Umbilical cord (tissue), 2 donors: ENCODE measurements around the gene TBC1D7. TPM values are rescaled to one million over a fixed set of nuclear protein-coding genes. Genes with fewer than 3 reads are reported as not detected.
"Not testable (repeated sequence)": the region's sequence is repeated elsewhere in the genome, so short reads cannot be mapped to it uniquely, and the experiment has no call there.

Experiments used
- DNase-seq: peaks from one replicate; pipeline ENCODE4 v3.0.0-alpha.2; 2015; ENCODE audit warnings: low spot score
- total RNA-seq: library from RNA; depleted of rRNA; stranded (reverse); fragments of >200 nt; gene quantifications from one replicate; pipeline ENCODE4 v1.2.3, GENCODE V29; 2014; ENCODE audit warnings: low replicate concordance; ENCODE audit not compliant: insufficient read depth

TBC1D7 gene
- total RNA-seq, 1 donor from 2014 or later = 17.1 TPM

- DNase-seq = no peak
Observed at GRCh38 chr6:13355999-13356785, 27.9 kb upstream of the TBC1D7 start.

DNA sequence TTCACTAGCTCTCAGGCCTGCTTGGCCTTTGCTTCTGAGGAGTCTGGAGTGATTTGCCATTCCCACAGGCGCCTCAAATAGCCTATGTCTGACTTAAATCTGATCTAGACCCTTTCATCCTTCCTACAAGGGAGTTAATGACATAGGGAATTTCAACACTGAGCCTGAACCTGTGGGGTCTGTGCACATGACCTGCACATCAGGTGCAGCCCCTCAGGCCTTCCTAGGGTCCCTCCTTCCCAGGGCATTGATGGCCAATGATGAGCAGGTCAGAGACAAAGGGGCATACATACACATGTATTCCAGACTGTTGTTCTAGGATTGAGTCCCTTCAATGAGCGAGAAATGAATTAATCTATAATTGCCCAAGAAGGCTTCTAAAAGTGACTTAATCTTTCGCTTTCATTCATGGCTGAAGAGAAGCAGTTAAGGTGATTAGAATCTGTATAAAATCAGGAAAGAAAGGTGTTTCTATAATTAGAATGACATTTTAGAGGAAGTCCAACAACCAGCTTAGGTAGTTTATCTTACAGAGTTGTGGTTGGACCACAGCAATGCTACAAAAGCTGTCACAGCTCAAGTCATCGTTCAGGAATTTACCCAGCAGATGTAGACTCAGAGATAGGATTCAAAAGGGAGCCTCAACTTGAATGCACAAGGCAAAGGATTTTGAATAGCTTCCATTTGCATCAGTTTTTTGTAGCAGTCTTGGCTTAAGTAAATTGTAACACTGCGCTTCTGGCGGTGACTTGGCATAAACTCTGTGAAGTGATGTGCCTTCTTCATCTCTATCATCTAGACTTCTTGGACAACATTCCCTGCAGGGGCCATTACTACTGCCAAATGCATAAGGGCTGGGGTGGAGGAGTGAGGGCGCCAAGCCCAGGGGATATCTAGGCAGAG is 27.0 kb upstream of the TBC1D7 start:
- peak; percentile 86 for DNase-seq

DNA sequence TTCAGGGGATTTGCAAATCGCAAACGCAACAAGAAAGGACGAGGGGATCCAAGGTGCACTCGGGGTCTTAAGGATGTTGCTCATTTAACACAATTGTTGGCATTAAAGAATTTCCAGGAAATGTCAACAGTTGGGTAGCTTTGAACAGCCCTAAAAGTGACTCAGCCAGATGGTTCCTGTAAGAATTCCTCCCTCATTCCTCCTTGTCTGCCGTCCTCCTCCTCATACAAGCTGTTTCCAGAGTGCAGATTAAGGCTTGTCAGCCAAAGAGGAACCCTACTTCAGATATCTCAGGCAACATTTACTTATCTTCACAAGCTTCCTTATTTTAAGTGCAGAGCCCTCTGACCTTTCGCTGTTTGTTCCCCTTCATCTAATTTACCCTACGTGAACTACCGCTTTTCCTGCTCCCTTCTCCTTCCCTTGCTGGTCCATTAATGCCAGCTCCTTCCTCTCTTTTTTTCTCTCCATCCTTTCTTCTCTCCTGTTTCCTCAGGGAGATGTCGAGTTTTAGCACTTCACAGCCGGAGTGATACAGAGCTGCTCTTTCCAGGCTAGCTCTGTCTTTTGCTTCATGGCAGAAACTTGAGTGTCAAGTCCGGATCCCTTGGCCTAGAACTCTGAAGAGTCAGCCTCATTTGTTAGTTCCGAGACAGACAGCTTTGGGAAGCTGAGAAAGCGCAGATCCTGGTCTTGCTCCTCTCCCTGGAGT is 26.1 kb upstream of the TBC1D7 start:
- DNase-seq = peak; percentile 77

DNA sequence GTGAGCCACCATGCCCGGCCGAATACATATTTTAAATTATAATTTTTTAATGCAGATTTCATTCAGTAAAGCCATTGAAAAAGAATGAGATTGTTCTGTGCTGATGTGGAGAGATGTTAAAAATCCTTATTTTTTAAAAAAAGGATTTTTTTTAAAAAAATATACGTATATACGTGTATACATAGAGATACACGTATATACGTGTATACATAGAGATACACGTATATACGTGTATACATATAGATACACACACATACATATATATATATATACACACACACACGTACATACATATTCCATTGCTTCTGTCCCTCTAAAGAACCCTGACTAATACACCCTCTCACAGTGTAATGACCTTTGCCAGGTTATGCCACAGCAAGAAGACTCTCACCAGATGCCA is 23.8 kb upstream of the TBC1D7 start:
- DNase-seq = no peak

GRCh38 chr6:13351271-13351670 is 22.9 kb upstream of the TBC1D7 start:
- peak; percentile 74 for DNase-seq

DNA sequence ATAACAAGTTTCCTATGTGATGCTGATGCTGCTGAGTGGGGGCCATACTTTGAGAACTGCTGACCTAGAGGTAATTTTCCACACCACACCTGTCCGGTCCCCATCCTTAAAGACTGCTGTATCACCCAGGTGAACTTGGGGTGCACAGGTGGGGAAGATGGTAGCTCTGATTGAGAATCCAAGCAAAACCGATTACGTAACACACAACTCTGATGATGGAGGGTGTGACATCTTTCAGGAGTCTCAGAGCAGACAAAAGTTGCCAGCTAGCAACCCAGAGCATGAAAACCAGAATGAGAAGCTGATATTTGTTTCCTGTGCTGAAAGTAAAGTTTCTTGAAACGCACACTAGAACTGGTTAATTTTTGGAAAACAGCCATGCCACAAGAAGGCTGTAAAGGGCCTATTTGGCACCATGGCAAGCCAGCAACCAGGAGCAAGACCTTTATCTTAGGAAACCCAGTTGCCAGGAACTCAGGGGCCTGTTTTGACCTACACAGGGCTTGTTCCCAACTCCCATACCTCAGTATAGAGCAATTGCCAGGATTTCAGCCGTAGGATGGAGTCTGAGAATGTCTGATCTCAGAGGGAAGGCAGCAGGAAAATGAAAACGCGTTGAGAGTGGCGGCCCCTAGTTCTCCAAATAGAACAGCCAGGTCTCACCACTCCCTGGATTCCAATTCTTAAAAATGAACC is 21.6 kb upstream of the TBC1D7 start:
- no peak for DNase-seq

- no peak for DNase-seq
Observed at GRCh38 chr6:13348334-13349113, 20.2 kb upstream of the TBC1D7 start.

DNA sequence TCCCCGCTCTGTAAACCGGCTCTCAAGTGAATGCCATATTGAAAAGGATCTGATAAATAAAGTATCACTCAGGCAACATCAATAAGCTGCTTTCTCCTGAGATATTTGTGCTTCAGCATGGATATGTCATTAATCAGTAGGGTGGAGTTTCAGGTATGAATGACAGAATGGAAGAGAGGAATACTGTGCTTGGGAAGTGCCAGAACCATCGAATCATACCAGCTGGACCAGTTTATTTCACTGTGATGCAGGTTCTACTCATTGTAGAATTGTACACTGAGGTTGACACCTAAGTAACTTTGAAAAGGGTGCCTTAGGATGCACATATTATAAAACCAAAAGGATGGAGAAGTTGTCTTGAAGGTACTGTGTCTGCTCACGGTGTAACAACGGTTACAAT is 17.9 kb upstream of the TBC1D7 start:
- DNase-seq = no peak

- DNase-seq = no peak
Observed at GRCh38 chr6:13342414-13343019, 14.2 kb upstream of the TBC1D7 start.

- DNase-seq = no peak
Observed at GRCh38 chr6:13339863-13340630, 11.7 kb upstream of the TBC1D7 start.

DNA sequence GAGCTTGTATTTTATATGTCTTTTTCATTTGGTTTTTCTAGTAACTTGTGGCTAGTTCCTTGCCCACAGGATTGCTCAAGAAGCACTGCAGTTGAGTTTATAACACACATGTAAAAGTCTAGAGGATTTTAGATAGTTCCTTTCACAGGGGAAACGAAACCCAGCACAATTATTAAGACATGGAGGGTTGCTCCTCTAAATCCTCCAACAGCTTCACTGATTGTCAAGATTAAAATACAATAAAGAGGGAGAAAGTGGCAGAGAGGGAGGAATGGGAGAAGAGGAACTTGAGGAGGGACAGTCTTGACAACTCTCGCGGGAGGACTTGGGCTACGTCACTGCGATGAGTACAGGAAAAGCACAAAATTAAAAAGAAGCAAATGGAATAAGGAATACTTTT is 9.7 kb upstream of the TBC1D7 start:
- no peak for DNase-seq

GRCh38 chr6:13336553-13336952 is 8.2 kb upstream of the TBC1D7 start:
- peak; percentile 84 for DNase-seq

DNA sequence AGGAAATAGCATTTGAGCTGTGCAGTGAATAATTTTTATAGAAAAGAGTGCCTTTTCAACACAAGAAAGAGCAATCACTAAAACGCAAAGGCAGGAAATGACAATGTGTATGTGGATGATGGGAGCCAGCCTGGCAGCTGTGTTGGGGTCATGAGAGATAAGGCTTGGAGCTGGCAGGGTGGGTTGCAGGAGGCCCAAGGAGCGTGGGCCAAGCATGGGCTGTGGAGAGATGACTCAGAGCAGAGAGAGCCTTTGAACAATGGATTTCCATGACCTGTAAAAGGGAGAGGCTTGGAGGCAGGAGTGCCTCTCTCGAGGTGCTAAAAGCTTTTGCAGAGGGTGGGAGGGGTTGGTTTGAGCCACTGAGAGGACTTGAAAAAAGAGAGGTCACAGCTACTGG is 6.6 kb upstream of the TBC1D7 start:
- peak; percentile 35 for DNase-seq

GRCh38 chr6:13332349-13332706 is 4.0 kb upstream of the TBC1D7 start:
- no peak for DNase-seq

DNA sequence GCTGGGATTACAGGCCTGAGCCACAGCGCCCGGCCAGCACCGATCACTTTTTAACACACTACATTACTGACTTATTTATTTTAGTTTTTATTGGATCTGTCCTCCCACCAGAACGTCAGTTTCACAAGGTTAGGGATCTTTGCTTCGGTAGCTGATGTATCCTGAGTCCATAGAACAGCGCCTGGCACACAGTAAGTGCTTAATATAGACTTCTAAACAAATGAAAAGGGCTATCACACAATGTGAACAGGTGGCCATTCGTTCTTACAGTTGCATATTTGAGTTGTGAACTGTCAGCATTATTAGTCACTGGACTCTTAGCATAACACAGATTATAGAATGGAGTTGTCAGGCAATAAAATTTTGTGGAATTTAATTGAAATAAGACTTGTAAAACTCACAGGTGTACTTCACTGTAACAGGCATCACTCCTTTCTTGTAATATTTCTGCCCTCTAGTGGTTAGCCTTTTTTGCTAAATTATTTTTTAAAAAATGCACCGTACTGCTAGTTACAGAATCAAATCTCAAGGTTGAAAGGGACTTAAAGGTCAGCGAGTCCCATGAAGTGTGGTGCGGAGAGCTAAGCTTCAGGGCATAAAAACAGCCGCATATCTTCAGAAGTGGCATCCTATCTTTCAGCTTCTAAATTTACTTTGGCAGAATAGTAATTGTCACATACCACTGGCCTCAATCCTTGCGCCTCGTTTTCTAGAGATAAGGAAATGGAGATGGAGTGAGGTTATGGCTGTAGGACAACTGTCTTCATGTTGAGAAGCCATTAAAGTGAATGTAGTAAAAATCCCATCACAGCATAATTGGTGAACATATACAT is 3.4 kb upstream of the TBC1D7 start:
- peak; percentile 48 for DNase-seq

DNA sequence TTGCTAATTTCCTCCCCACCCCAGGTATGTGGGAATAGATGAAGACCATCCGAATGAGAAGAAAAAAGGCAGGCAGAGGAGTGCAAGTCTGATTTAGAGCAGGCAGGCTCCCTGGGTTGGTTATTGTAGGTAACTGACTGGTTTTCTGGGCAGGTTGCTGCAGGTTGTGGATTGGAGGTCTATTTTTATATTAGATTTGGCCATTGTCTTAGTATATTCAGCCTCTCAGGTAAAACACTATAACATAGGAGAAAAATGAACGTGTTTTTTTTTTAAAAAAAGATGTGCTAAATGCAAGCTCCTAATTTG is 492 bp upstream of the TBC1D7 start:
- no peak for DNase-seq

DNA sequence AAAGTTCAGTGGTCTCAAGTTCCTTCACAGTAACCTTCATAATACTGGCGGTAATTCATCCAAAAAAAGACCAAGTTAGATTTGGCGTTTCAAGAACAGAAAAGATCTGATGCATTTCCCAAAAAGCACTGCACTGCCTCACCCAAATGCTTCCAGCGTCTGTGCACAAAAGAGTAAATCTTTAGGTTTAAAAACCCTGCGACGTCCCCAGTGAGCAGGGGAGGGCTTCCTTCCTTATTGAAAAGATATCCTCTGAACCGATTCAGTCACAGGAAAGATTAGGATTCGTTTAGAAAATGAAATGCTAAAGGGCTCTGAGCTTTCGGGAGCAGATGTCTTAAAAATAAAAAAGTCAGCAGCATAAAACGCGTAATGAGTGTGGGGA is 654 bp downstream of the TBC1D7 start:
- DNase-seq = no peak

DNA sequence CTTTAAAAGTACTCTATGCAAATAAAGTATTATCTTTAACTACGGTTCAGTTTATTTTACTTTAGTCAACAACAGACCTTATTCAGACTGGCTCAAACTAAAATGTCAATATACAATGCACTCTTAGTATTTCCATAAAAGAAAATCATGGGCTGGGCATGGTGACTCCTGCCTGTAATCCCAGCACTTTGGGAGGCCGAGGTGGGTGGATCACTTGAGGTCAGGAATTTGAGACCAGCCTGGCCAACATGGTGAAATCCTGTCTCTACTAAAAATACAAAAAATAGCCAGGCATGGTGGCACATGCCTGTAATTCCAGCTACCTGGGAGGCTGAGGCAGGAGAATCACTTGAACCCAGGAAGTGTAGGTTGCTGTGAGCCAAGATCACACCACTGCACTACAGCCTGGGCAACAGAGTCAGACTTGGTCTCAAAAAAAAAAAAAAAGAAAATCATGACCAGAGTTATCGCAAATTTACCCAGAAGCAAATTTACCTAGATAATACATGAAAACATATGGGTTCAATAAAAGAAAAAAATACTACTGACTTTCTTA is 2.2 kb downstream of the TBC1D7 start:
- not testable (repeated sequence) for DNase-seq
